ENCODE measurements around the gene HIGD1B. TPM values are rescaled to one million over a fixed set of nuclear protein-coding genes. Genes with fewer than 3 reads are reported as not detected.

The HIGD1B gene
- total RNA-seq, 2 donors from 2014 or later, result 1.6 TPM; not detected in 1

- no peaks in the 10 kb centered on the region for H3K4me1 ChIP-seq (ENCODE audit: control insufficient read depth in 1 of 2, low read depth in 2 of 2)
- no peak for TF ChIP-seq CTCF (IDR thresholded peaks at IDR 0.05)
- H3K36me3 ChIP-seq, result no peaks in the 10 kb centered on the region
- no peaks in the 10 kb centered on the region for H3K27me3 ChIP-seq (replicated peaks; ENCODE audit: insufficient read depth)
- H3K4me3 ChIP-seq, result no peak overlapping the region
- ATAC-seq (ENCODE audit: insufficient number of reproducible peaks, low FRiP score, low read depth) (no peak), DNase-seq (ENCODE audit: low spot score) (no peak)
- H3K27ac ChIP-seq, result no peak overlapping the region
- H3K9me3 ChIP-seq, result no peaks in the 10 kb centered on the region
Observed at GRCh38 chr17:44837196-44837595, 10.5 kb upstream of the HIGD1B start.

- H3K36me3 ChIP-seq, result no peaks in the 10 kb centered on the region
- H3K9me3 ChIP-seq, result no peaks in the 10 kb centered on the region
- ATAC-seq (ENCODE audit: insufficient number of reproducible peaks, low FRiP score, low read depth), result no peak
- H3K4me3 ChIP-seq, result no peak overlapping the region
- no peak for DNase-seq (ENCODE audit: low spot score)
- peaks cover 0 to 4% of the 10 kb centered on the region in 2 donors for H3K4me1 ChIP-seq (ENCODE audit: control insufficient read depth in 1 of 2, low read depth in 2 of 2)
- no peak for TF ChIP-seq CTCF (IDR thresholded peaks at IDR 0.05)
- no peak overlapping the region for H3K27ac ChIP-seq
- H3K27me3 ChIP-seq (replicated peaks; ENCODE audit: insufficient read depth), result no peaks in the 10 kb centered on the region
Observed at GRCh38 chr17:44840274-44840673, 7.4 kb upstream of the HIGD1B start.

DNA sequence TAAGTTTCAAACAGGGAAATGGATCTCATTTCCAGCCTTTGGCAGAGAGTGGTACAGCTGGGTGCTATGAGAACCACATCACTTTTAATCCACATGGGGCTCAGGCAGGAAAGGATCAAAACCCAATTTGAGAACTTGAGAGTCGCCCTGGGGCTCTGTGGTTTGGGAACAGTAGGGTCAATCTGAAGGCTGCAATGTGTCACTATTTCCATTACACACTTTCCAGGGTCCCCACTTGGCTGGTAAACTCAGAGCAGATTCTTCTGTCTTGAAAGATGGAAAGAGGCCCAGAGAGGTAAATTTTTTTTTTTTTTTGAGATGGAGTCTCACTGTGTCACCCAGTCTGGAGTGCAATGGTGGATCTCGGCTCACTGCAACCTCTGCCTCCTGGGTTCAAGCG, 6.7 kb upstream of the HIGD1B start:
- no peaks in the 10 kb centered on the region for H3K9me3 ChIP-seq
- peaks cover 0 to 4% of the 10 kb centered on the region in 2 donors for H3K4me1 ChIP-seq (ENCODE audit: control insufficient read depth in 1 of 2, low read depth in 2 of 2)
- no peak for ATAC-seq (ENCODE audit: insufficient number of reproducible peaks, low FRiP score, low read depth)
- DNase-seq (ENCODE audit: low spot score), result no peak
- no peak overlapping the region for H3K27ac ChIP-seq
- TF ChIP-seq CTCF (IDR thresholded peaks at IDR 0.05), result no peak
- H3K36me3 ChIP-seq, result no peaks in the 10 kb centered on the region
- H3K4me3 ChIP-seq, result no peak overlapping the region
- no peaks in the 10 kb centered on the region for H3K27me3 ChIP-seq (replicated peaks; ENCODE audit: insufficient read depth)

DNA sequence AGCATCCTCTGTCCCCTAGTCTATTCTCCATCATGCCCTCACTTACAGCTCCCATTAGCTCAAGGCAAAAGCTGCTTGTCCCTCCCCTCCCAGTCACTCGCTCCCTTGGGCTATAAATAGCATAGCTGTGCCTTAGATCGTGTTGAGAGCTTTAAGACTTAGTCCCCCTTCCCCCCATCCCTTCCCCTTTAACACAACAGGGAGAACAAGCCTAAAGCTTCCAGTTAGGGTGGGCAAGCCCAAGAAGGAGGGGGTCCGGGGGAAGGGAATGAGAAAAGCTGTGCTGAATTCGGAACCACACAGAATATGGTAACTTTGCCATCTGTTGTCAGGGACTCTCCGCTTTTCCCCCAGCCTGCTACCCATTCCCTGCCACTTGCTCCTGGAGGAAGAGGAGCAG, 4.9 kb upstream of the HIGD1B start:
- Histone ChIP-seq H3K4me3 (no peak overlapping the region), H3K36me3 (no peaks in the 10 kb centered on the region), H3K27ac (no peak overlapping the region), H3K27me3 (replicated peaks; ENCODE audit: insufficient read depth) (no peaks in the 10 kb centered on the region), H3K9me3 (no peaks in the 10 kb centered on the region), H3K4me1 (ENCODE audit: control insufficient read depth in 1 of 2, low read depth in 2 of 2) (peaks cover 0 to 4% of the 10 kb centered on the region in 2 donors)
- DNase-seq (ENCODE audit: low spot score) (no peak), ATAC-seq (ENCODE audit: insufficient number of reproducible peaks, low FRiP score, low read depth) (no peak)
- no peak for TF ChIP-seq CTCF (IDR thresholded peaks at IDR 0.05)

DNA sequence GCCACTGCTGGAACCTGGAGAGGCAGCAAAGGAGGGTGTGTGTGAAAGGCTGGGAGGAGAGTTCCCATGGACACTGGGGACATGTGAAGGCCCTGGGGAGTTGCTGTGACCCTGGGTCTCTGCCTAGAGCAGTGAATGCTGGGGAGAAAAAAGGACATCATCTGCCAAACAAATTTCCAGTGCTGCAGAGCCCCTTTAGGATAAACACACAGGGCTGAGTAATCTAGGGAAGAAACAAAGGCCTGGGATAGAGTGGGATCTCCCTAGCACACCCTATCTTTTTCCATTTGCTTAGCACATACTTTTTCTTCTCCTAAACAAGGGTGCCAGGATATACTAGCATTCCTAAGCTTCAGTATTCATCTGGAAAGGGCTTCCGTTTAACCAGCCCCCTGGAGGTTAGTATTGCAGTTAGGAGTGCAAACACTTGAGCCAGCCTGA, 3.3 kb upstream of the HIGD1B start:
- no peak for DNase-seq (ENCODE audit: low spot score)

More for the DNA sequence above, 3.3 kb upstream of the HIGD1B start:
- TF ChIP-seq CTCF (IDR thresholded peaks at IDR 0.05), result no peak
- Histone ChIP-seq H3K27me3 (replicated peaks; ENCODE audit: insufficient read depth) (no peaks in the 10 kb centered on the region), H3K4me1 (ENCODE audit: control insufficient read depth in 1 of 2, low read depth in 2 of 2) (peaks cover 0 to 4% of the 10 kb centered on the region in 2 donors), H3K36me3 (no peaks in the 10 kb centered on the region), H3K4me3 (no peak overlapping the region), H3K27ac (no peak overlapping the region), H3K9me3 (no peaks in the 10 kb centered on the region)
- no peak for ATAC-seq (ENCODE audit: insufficient number of reproducible peaks, low FRiP score, low read depth)

Measured in thoracic aorta (tissue), 2 donors.